ENCODE results near the gene RHEBL1.

DNA sequence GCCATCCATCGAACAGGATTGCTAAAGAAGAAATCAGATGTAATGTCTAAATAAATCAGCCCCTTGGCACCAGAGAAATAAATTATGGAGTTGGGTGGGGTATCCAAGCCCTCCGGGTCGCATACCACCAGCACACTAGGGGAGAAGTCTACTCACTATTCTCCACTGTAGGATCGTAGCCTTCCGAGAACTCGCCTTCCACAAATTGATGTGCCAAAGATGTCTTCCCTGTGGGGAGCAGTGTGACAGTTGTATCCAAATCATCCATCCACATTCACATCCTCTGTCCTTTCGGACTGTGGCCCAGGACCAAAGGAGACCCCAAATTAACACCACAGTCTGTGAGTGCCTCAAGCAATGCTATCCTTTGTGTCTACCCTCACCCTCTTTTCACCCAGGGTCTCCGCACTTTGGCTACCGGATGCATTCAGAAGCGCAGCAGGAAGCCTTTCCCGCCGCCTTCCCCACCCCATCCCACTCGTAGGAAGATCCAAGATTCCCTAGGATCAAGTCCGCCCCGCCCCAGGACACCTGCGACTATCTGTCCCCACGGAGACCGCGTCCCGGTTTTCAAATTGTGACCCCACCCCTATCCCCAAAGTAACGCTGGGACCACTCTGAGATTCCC, 786 bp downstream of the RHEBL1 start:
- TF ChIP-seq CTCF (IDR thresholded peaks at IDR 0.05) (no peak), POLR2A (IDR thresholded peaks at IDR 0.05) (no peak)

Data from suprapubic skin (tissue), 3 donors.